MCF 10A (cell line): ENCODE results near the gene KRTAP5-2. TPM values are rescaled to one million over a fixed set of nuclear protein-coding genes. Genes with fewer than 3 reads are reported as not detected.

ENCODE experiments used
- BruUV-seq: library from RNA; stranded (reverse); fragments of 400-500 nt; replicated peaks from 2 replicates; lab custom pipeline; 2021; lab: Mats Ljungman, UMichigan
- CTCF ChIA-PET: fragments of 300-600 bp; sonication (Branson Sonifier 250); formaldehyde crosslinking; extraction: SDS; loops from one replicate; lab custom pipeline; 2021; ENCODE audit warnings: antibody characterized with exemption, inconsistent platforms; lab: Yijun Ruan, JAX
- POLR2A ChIA-PET: fragments of 300-600, 350-650 bp; sonication (Branson Sonifier 250); formaldehyde crosslinking; extraction: SDS; loops from one replicate; lab custom pipeline; 2020; ENCODE audit warnings: antibody characterized with exemption, inconsistent platforms; lab: Yijun Ruan, JAX
- DNase-seq: peaks from one replicate; pipeline ENCODE4 v3.0.0-alpha.2; 2018; ENCODE audit not compliant: unreplicated experiment
- H3K27ac Mint-ChIP-seq: one replicate; pipeline ENCODE4 v1.8.0; 2022; ENCODE audit warnings: mild to moderate bottlenecking, low read depth, mixed read lengths; ENCODE audit not compliant: unreplicated experiment
- H3K27me3 Mint-ChIP-seq: one replicate; pipeline ENCODE4 v1.8.0; 2022; ENCODE audit warnings: mixed read lengths; ENCODE audit not compliant: insufficient read depth, unreplicated experiment
- H3K36me3 Mint-ChIP-seq: one replicate; pipeline ENCODE4 v1.8.0; 2022; ENCODE audit warnings: mild to moderate bottlenecking, moderate library complexity, mixed read lengths; ENCODE audit not compliant: insufficient read depth, unreplicated experiment
- H3K4me1 Mint-ChIP-seq: one replicate; pipeline ENCODE4 v1.8.0; 2022; ENCODE audit warnings: mixed read lengths; ENCODE audit not compliant: insufficient read depth, unreplicated experiment
- H3K4me3 Mint-ChIP-seq: one replicate; pipeline ENCODE4 v1.8.0; 2022; ENCODE audit warnings: mild to moderate bottlenecking, moderate library complexity, mixed read lengths; ENCODE audit not compliant: unreplicated experiment
- H3K9me3 Mint-ChIP-seq: one replicate; pipeline ENCODE4 v1.8.0; 2022; ENCODE audit warnings: mixed read lengths; ENCODE audit not compliant: unreplicated experiment
- intact Hi-C: fragments of 100-400 bp; cut with micrococcal nuclease; formaldehyde crosslinking; loops from 2 replicates; pipeline ENCODE4 v1.14.1; 2022
- total RNA-seq: library from RNA; stranded (reverse); gene quantifications from 2 replicates; pipeline ENCODE4 v1.2.3, GENCODE V29; 2022
- TF ChIP-seq, protein P1 (sequence below): fragments of 200-600 bp; IDR thresholded peaks from one replicate; pipeline ENCODE4 v1.8.0; 2022; ENCODE audit warnings: antibody characterized with exemption, mild to moderate bottlenecking; ENCODE audit not compliant: unreplicated experiment

KRTAP5-2 gene
- total RNA-seq, 1 experiment from 2014 or later, result not detected

GRCh38 chr11:1556278-1556902, 41.7 kb downstream of the KRTAP5-2 start:
- no peak for DNase-seq
- H3K9me3 Mint-ChIP-seq, result no peaks in the 10 kb centered on the region
- ChIA-PET CTCF (interaction anchor here (1.1 to 4.9 kb wide), 3 partner anchors 10 to 18 kb away, joined by 4 to 47 read pairs (median 5); no protein-coding TSS in a partner anchor), POLR2A (no interaction called here)
- H3K27ac Mint-ChIP-seq, result no peak overlapping the region
- no TSS peak for BruUV-seq
- intact Hi-C loops, result loop anchor here (10.0 kb wide), 1 partner anchor 278 kb away; the partner anchor contains the start of genes SYT8 and TNNI2
- H3K4me3 Mint-ChIP-seq, result no peak overlapping the region
- no peaks in the 10 kb centered on the region for H3K36me3 Mint-ChIP-seq
- TF ChIP-seq, protein P1, sequence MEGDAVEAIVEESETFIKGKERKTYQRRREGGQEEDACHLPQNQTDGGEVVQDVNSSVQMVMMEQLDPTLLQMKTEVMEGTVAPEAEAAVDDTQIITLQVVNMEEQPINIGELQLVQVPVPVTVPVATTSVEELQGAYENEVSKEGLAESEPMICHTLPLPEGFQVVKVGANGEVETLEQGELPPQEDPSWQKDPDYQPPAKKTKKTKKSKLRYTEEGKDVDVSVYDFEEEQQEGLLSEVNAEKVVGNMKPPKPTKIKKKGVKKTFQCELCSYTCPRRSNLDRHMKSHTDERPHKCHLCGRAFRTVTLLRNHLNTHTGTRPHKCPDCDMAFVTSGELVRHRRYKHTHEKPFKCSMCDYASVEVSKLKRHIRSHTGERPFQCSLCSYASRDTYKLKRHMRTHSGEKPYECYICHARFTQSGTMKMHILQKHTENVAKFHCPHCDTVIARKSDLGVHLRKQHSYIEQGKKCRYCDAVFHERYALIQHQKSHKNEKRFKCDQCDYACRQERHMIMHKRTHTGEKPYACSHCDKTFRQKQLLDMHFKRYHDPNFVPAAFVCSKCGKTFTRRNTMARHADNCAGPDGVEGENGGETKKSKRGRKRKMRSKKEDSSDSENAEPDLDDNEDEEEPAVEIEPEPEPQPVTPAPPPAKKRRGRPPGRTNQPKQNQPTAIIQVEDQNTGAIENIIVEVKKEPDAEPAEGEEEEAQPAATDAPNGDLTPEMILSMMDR, result no peak
- H3K4me1 Mint-ChIP-seq, result peaks cover 34% of the 10 kb centered on the region
- no peaks in the 10 kb centered on the region for H3K27me3 Mint-ChIP-seq

DNA sequence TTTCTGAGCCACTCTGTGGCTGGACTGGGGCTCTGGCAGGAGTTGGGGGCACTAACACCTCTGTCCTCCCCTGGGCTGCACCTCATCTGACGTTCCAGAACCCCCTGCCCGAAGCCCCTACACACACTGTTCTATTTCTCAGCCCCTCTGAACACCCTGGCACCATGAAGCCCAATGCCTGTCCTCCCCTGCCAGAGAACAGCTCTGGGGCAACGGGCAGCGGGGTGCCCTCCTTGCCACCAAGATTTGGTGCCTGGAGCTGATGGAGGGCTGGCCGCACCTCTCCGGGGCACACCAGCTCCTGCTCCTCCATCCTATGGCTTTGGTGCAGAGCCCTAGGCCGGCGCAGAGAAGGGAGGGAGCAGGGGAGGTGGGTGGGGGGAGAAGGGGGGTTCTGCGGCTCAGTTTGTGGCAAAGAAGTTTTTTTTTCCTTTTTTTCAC, 42.4 kb downstream of the KRTAP5-2 start:
- TF ChIP-seq, protein P1, result no peak
- BruUV-seq, result no TSS peak
- DNase-seq, result no peak
- H3K27ac Mint-ChIP-seq, result no peak overlapping the region
- H3K9me3 Mint-ChIP-seq, result no peaks in the 10 kb centered on the region
- H3K36me3 Mint-ChIP-seq, result no peaks in the 10 kb centered on the region
- peaks cover 34% of the 10 kb centered on the region for H3K4me1 Mint-ChIP-seq
- intact Hi-C loops, result loop anchor here (10.0 kb wide), 1 partner anchor 279 kb away; the partner anchor contains the start of genes SYT8 and TNNI2
- CTCF ChIA-PET, result interaction anchor here (0.6 to 4.9 kb wide), 4 partner anchors 9 to 103 kb away, joined by 3 to 47 read pairs (median 4); no protein-coding TSS in a partner anchor
- H3K4me3 Mint-ChIP-seq, result no peak overlapping the region
- H3K27me3 Mint-ChIP-seq, result no peaks in the 10 kb centered on the region
- POLR2A ChIA-PET, result interaction anchor here (0.6 kb wide), 1 partner anchor 1437 kb away, joined by 3 read pairs; no protein-coding TSS in a partner anchor

DNA sequence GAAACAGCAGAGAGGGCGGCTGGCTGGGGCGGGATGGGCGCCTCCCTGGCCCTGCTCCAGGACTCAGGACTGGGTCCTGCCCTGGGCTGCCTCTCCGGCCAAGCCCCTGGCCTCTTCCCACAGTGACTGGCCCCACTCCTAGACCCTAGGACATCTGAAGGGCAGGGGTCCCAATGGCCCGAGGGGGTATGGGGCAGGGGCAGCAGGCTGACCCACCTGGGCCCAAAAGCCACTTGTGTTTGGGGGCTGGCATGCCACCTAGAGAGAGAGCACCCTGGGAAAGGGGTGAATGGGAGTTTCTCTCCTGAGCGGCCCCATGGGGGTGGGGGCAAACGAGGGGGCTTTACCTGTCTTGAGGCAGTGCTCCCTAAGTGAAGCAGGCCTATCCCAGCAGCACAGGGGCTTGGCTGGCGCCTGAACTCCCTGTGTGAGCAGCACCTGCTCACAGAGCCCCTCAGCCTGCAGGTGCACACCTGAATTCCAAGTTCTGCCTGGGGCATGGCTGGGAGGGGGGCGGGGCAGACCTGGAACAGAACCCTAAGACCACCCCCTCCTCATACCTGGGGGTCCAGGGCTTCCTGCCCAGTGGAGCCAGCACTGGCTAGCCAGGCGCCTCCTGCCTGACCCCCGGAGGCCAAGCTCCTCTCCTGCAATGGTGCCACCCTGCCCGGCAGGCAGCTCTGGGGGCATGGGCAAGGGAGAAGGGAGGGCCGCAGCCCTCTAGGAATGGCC, 42.9 kb downstream of the KRTAP5-2 start:
- no peaks in the 10 kb centered on the region for H3K27me3 Mint-ChIP-seq
- H3K4me3 Mint-ChIP-seq, result no peak overlapping the region
- no TSS peak for BruUV-seq
- TF ChIP-seq, protein P1, result no peak
- POLR2A ChIA-PET, result interaction anchor here (0.6 kb wide), 1 partner anchor 1438 kb away, joined by 3 read pairs; no protein-coding TSS in a partner anchor
- DNase-seq, result no peak
- peaks cover 30% of the 10 kb centered on the region for H3K4me1 Mint-ChIP-seq
- H3K36me3 Mint-ChIP-seq, result no peaks in the 10 kb centered on the region
- CTCF ChIA-PET, result interaction anchor here (0.6 to 4.9 kb wide), 5 partner anchors 9 to 102 kb away, joined by 3 to 47 read pairs (median 4); no protein-coding TSS in a partner anchor
- no peak overlapping the region for H3K27ac Mint-ChIP-seq
- H3K9me3 Mint-ChIP-seq, result no peaks in the 10 kb centered on the region
- intact Hi-C loops, result loop anchor here (10.0 kb wide), 1 partner anchor 280 kb away; the partner anchor contains the start of genes SYT8 and TNNI2
